ENCODE data around the gene HLA-A.
A peak's percentile ranks its signal among the peaks of the same experiment; 100 is the strongest.

Gene HLA-A
- total RNA-seq = 3,721 to 4,255 (median 4,148) reads per million in 3 donors

DNA sequence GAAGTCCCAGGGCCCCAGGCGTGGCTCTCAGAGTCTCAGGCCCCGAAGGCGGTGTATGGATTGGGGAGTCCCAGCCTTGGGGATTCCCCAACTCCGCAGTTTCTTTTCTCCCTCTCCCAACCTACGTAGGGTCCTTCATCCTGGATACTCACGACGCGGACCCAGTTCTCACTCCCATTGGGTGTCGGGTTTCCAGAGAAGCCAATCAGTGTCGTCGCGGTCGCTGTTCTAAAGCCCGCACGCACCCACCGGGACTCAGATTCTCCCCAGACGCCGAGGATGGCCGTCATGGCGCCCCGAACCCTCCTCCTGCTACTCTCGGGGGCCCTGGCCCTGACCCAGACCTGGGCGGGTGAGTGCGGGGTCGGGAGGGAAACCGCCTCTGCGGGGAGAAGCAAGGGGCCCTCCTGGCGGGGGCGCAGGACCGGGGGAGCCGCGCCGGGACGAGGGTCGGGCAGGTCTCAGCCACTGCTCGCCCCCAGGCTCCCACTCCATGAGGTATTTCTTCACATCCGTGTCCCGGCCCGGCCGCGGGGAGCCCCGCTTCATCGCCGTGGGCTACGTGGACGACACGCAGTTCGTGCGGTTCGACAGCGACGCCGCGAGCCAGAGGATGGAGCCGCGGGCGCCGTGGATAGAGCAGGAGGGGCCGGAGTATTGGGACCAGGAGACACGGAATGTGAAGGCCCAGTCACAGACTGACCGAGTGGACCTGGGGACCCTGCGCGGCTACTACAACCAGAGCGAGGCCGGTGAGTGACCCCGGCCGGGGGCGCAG is at the start of gene HLA-A:
Gene HLA-A, plus strand, starts transcription at position 258 of the 778 bp plus-strand sequence. Its CDS starts 22 bp downstream, at position 280.
- peak; percentile 91 to 94 (median 93) for DNase-seq
- no peaks in the 10 kb centered on the region for H3K27me3 ChIP-seq (replicated peaks; ENCODE audit: control insufficient read depth, insufficient read depth, low read length, poor library complexity, severe bottlenecking)
- H3K4me3 ChIP-seq (ENCODE audit: insufficient read depth, low read depth, low read length, poor library complexity, severe bottlenecking) = peak within 1 kb of the TSS; percentile 91
- no peaks in the 10 kb centered on the region for H3K9me3 ChIP-seq (ENCODE audit: control insufficient read depth, low read length)
- H3K4me1 ChIP-seq (ENCODE audit: control insufficient read depth, insufficient read depth, low read length, poor library complexity, severe bottlenecking) = peaks cover 38% of the 10 kb centered on the region
- H3K27ac ChIP-seq (ENCODE audit: insufficient read depth, low read length, poor library complexity, severe bottlenecking) = peak within 1 kb of the TSS; percentile 100
- peaks cover 38% of the 10 kb centered on the region for H3K36me3 ChIP-seq (ENCODE audit: control insufficient read depth, insufficient read depth, low read length)

DNA sequence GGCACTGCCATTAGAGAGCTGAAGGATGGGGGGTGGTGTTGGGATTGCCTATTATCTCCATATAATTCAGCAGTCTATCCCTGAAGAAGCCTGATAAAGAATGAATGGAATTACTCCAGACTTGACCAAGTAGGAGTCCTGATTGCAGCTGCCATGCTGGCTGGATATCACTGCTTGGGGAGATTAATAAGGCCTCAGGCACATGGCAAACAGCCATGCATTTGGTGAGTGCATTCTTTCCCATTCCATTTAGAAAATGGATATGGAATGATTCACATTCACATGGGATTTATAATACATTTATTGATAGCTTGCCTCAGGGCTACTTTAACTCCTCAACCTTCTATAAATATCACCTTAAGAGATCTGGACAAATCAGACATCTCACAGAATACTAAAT is 49.6 kb upstream of the HLA-A start:
- no peaks in the 10 kb centered on the region for H3K27me3 ChIP-seq (replicated peaks; ENCODE audit: control insufficient read depth, insufficient read depth, low read length, poor library complexity, severe bottlenecking)
- H3K27ac ChIP-seq (ENCODE audit: insufficient read depth, low read length, poor library complexity, severe bottlenecking) = no peak overlapping the region
- H3K4me3 ChIP-seq (ENCODE audit: insufficient read depth, low read depth, low read length, poor library complexity, severe bottlenecking) = no peak overlapping the region
- H3K9me3 ChIP-seq (ENCODE audit: control insufficient read depth, low read length) = no peaks in the 10 kb centered on the region
- DNase-seq = no peak
- peaks cover 5% of the 10 kb centered on the region for H3K4me1 ChIP-seq (ENCODE audit: control insufficient read depth, insufficient read depth, low read length, poor library complexity, severe bottlenecking)
- H3K36me3 ChIP-seq (ENCODE audit: control insufficient read depth, insufficient read depth, low read length) = no peaks in the 10 kb centered on the region

DNA sequence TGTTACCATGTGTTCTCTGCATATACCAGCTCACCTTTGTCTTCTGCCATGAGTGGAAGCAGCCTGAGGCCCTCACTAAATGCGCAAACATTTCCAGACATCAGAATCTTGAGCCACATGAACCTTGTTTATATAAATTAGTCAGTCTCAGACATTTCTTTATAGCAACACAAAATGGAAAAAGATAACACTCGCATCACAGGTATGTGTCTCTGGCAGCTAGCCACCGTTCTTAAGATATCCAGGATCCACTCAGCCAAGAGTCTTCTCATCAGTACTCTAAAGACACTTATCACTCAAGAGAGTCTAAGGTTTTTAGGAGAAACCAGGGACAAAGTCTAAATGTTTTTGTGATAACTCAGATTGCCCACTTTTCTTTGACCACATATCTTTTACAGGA is 43.1 kb upstream of the HLA-A start:
- no peaks in the 10 kb centered on the region for H3K4me1 ChIP-seq (ENCODE audit: control insufficient read depth, insufficient read depth, low read length, poor library complexity, severe bottlenecking)
- H3K27me3 ChIP-seq (replicated peaks; ENCODE audit: control insufficient read depth, insufficient read depth, low read length, poor library complexity, severe bottlenecking) = no peaks in the 10 kb centered on the region
- H3K36me3 ChIP-seq (ENCODE audit: control insufficient read depth, insufficient read depth, low read length) = no peaks in the 10 kb centered on the region
- no peak overlapping the region for H3K27ac ChIP-seq (ENCODE audit: insufficient read depth, low read length, poor library complexity, severe bottlenecking)
- no peak overlapping the region for H3K4me3 ChIP-seq (ENCODE audit: insufficient read depth, low read depth, low read length, poor library complexity, severe bottlenecking)
- DNase-seq = no peak
- H3K9me3 ChIP-seq (ENCODE audit: control insufficient read depth, low read length) = no peaks in the 10 kb centered on the region

DNA sequence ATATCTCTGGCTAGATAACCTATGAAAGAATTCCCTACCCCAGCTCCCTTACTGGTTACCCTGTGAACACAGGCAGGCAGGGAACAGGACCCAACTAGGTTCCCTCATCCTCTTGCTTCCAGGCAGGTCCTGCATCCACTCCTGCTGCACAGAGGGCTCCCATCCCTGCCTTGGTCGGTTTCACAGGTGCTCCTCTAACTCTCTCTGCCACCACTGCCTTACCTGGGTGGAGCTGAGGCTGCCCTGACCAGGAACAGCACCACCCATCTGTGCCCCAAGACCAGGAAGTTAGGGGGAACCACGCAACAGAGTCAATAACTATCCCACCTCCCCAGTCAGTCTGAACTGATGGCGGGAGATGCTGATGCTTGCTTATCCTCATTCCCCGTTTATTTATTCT is 37.0 kb upstream of the HLA-A start:
- Histone ChIP-seq H3K4me1 (ENCODE audit: control insufficient read depth, insufficient read depth, low read length, poor library complexity, severe bottlenecking) (no peaks in the 10 kb centered on the region), H3K27ac (ENCODE audit: insufficient read depth, low read length, poor library complexity, severe bottlenecking) (no peak overlapping the region), H3K9me3 (ENCODE audit: control insufficient read depth, low read length) (no peaks in the 10 kb centered on the region), H3K27me3 (replicated peaks; ENCODE audit: control insufficient read depth, insufficient read depth, low read length, poor library complexity, severe bottlenecking) (no peaks in the 10 kb centered on the region), H3K4me3 (ENCODE audit: insufficient read depth, low read depth, low read length, poor library complexity, severe bottlenecking) (no peak overlapping the region), H3K36me3 (ENCODE audit: control insufficient read depth, insufficient read depth, low read length) (no peaks in the 10 kb centered on the region)
- DNase-seq = no peak

DNA sequence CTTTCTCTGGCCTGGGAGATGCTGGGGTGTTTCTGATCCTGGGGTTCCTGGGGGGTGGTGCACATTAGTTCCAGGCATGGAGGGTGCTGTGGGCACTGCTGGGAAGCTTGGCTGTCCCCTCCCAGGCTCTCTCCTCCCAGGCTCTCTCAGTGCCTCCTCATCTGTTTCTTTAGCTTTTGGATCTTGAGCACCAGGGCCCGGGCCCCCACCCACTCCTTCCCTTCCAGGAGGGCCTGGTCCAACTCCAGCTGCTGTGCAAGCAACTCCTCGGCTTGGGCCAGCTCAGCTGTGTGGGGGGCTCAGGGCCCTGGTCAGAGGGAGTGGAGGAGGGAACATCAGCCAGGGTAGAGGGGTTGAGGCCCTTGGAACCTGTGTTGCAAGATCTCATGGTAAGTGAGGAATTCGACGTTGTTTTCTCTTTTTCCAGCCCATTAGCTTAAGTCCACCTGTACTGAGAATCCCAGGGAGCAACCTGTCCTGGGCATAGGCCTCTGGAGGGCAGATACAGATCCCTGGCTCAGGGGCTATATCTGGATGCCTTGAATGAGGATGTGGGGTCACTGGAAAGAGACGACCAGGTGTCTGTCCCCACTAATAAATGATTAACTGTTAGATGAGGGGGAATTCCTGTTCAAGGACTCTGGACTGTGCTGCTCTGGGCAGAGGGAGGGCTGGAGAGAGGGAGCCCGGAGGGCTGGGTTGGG is 34.5 kb upstream of the HLA-A start:
- no peak overlapping the region for H3K4me3 ChIP-seq (ENCODE audit: insufficient read depth, low read depth, low read length, poor library complexity, severe bottlenecking)
- DNase-seq = no peak

DNA sequence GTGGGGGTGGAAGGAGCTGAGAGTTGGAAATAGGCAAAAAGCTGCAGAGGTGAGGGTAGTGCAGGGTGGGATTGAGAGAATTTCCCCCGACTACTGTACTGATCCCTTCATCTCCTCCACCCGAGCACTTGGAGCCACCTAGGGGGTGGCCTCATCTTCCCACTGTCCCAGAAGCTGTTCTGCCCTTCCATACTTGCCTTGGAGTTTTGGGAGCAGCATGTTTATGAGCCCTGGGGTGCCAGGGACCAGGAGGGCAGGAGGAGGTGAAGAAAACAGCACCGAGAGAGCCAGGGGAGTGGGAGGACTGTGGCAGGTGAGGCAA is 34.0 kb upstream of the HLA-A start:
- Histone ChIP-seq H3K36me3 (ENCODE audit: control insufficient read depth, insufficient read depth, low read length) (no peaks in the 10 kb centered on the region), H3K4me1 (ENCODE audit: control insufficient read depth, insufficient read depth, low read length, poor library complexity, severe bottlenecking) (no peaks in the 10 kb centered on the region), H3K27me3 (replicated peaks; ENCODE audit: control insufficient read depth, insufficient read depth, low read length, poor library complexity, severe bottlenecking) (no peaks in the 10 kb centered on the region), H3K9me3 (ENCODE audit: control insufficient read depth, low read length) (no peaks in the 10 kb centered on the region), H3K27ac (ENCODE audit: insufficient read depth, low read length, poor library complexity, severe bottlenecking) (no peak overlapping the region), H3K4me3 (ENCODE audit: insufficient read depth, low read depth, low read length, poor library complexity, severe bottlenecking) (no peak overlapping the region)
- no peak for DNase-seq

More for the DNA sequence above, 34.5 kb upstream of the HLA-A start:
- Histone ChIP-seq H3K27ac (ENCODE audit: insufficient read depth, low read length, poor library complexity, severe bottlenecking) (no peak overlapping the region), H3K36me3 (ENCODE audit: control insufficient read depth, insufficient read depth, low read length) (no peaks in the 10 kb centered on the region), H3K27me3 (replicated peaks; ENCODE audit: control insufficient read depth, insufficient read depth, low read length, poor library complexity, severe bottlenecking) (no peaks in the 10 kb centered on the region), H3K9me3 (ENCODE audit: control insufficient read depth, low read length) (no peaks in the 10 kb centered on the region), H3K4me1 (ENCODE audit: control insufficient read depth, insufficient read depth, low read length, poor library complexity, severe bottlenecking) (no peaks in the 10 kb centered on the region)

DNA sequence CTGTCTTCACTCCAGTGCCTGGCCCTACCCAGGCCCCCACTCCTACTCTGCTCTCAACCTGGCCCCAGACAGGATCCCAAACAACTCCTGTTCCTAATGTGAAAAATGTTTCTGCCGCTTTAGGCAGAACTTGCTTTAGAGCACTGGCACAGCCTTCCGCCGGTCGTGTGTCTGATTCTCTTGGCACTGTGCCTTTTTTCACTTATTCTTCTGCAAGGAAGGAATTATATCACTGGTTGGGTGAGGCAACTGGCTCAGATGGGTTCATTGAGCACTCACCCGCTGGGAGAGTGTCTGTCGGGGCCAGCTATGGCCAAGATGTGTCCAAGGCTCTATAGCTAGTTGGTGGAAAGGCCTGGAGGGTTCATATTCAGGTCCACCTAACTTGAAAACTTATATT is 33.6 kb upstream of the HLA-A start:
- Histone ChIP-seq H3K4me1 (ENCODE audit: control insufficient read depth, insufficient read depth, low read length, poor library complexity, severe bottlenecking) (no peaks in the 10 kb centered on the region), H3K27ac (ENCODE audit: insufficient read depth, low read length, poor library complexity, severe bottlenecking) (no peak overlapping the region), H3K4me3 (ENCODE audit: insufficient read depth, low read depth, low read length, poor library complexity, severe bottlenecking) (no peak overlapping the region), H3K27me3 (replicated peaks; ENCODE audit: control insufficient read depth, insufficient read depth, low read length, poor library complexity, severe bottlenecking) (no peaks in the 10 kb centered on the region), H3K36me3 (ENCODE audit: control insufficient read depth, insufficient read depth, low read length) (no peaks in the 10 kb centered on the region), H3K9me3 (ENCODE audit: control insufficient read depth, low read length) (no peaks in the 10 kb centered on the region)
- no peak for DNase-seq

DNA sequence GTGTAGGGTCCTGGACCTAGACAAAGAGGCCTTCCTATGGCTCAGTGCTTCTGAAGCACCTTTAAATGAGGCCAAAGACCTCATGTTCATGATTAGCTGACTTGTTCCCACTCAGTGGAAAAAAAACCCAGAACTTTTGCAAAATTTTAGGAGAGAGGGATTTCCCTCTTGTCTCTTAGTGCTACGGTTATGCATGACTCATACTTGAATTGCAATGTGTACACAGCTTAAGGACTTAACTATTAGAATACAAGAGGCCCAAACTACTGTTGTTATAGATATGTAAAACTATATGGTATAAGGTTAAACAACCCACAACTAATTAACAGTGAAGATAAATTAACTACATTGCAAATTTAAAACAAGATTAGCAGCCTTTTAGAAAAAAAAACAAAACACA is 32.3 kb upstream of the HLA-A start:
- Histone ChIP-seq H3K36me3 (ENCODE audit: control insufficient read depth, insufficient read depth, low read length) (no peaks in the 10 kb centered on the region), H3K9me3 (ENCODE audit: control insufficient read depth, low read length) (no peaks in the 10 kb centered on the region), H3K27ac (ENCODE audit: insufficient read depth, low read length, poor library complexity, severe bottlenecking) (no peak overlapping the region), H3K4me3 (ENCODE audit: insufficient read depth, low read depth, low read length, poor library complexity, severe bottlenecking) (no peak overlapping the region), H3K27me3 (replicated peaks; ENCODE audit: control insufficient read depth, insufficient read depth, low read length, poor library complexity, severe bottlenecking) (no peaks in the 10 kb centered on the region), H3K4me1 (ENCODE audit: control insufficient read depth, insufficient read depth, low read length, poor library complexity, severe bottlenecking) (no peaks in the 10 kb centered on the region)
- no peak for DNase-seq

DNA sequence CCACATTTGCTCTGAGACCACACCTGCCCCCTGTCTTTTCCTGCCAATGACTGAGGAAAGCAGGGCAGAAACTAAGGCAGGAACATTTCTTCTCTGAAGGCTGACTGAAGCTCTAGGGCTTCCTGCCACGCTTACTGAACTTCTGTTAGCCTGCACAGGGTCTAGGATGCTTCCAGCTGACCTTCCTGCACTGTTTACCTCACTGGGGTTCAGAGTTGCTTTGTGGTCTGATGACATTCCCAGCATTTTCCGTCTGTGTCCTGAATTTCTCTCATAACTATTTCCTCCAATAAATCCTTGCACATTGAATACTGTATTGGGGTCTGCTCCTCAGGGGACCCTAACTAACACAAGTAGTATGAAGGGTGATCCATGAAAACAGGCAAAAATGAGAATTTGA is 29.5 kb upstream of the HLA-A start:
- Histone ChIP-seq H3K27me3 (replicated peaks; ENCODE audit: control insufficient read depth, insufficient read depth, low read length, poor library complexity, severe bottlenecking) (no peaks in the 10 kb centered on the region), H3K4me3 (ENCODE audit: insufficient read depth, low read depth, low read length, poor library complexity, severe bottlenecking) (no peak overlapping the region), H3K36me3 (ENCODE audit: control insufficient read depth, insufficient read depth, low read length) (no peaks in the 10 kb centered on the region), H3K9me3 (ENCODE audit: control insufficient read depth, low read length) (no peaks in the 10 kb centered on the region), H3K27ac (ENCODE audit: insufficient read depth, low read length, poor library complexity, severe bottlenecking) (no peak overlapping the region), H3K4me1 (ENCODE audit: control insufficient read depth, insufficient read depth, low read length, poor library complexity, severe bottlenecking) (no peaks in the 10 kb centered on the region)
- no peak for DNase-seq

DNA sequence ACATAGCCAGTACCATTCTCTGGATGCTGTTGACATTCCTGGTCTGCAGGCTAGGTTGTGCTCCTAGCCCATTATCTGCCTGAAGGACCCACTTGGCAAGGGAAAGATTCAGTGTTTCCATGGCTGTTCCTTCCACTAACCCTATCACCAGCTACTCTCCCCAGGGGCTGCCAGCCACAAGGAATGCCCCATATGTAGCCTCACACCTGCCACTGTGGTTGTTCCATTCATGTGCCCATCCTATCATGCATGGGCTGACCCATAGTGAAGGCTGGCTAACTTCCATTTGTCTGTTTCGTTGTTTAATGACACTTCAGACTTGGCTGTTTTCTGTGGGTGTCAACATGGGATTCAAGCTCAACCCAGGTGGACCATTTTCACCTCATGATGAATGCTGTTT is 25.6 kb upstream of the HLA-A start:
- H3K27me3 ChIP-seq (replicated peaks; ENCODE audit: control insufficient read depth, insufficient read depth, low read length, poor library complexity, severe bottlenecking) = no peaks in the 10 kb centered on the region
- no peaks in the 10 kb centered on the region for H3K36me3 ChIP-seq (ENCODE audit: control insufficient read depth, insufficient read depth, low read length)
- H3K9me3 ChIP-seq (ENCODE audit: control insufficient read depth, low read length) = no peaks in the 10 kb centered on the region
- H3K4me3 ChIP-seq (ENCODE audit: insufficient read depth, low read depth, low read length, poor library complexity, severe bottlenecking) = no peak overlapping the region
- no peaks in the 10 kb centered on the region for H3K4me1 ChIP-seq (ENCODE audit: control insufficient read depth, insufficient read depth, low read length, poor library complexity, severe bottlenecking)
- no peak for DNase-seq
- no peak overlapping the region for H3K27ac ChIP-seq (ENCODE audit: insufficient read depth, low read length, poor library complexity, severe bottlenecking)

Measured in effector memory CD4-positive, alpha-beta T cell (primary cell).